Right ventricle myocardium inferior (tissue), 1 donor: Measurements from ENCODE around the gene PADI3. TPM values are rescaled to one million over a fixed set of nuclear protein-coding genes. Genes with fewer than 3 reads are reported as not detected.
"Not testable (repeated sequence)": the region's sequence is repeated elsewhere in the genome, so short reads cannot be mapped to it uniquely, and the experiment has no call there.

Experiments
- ATAC-seq: fragments of 200-7000 bp; cut with Tn5 transposase; one replicate; pipeline ENCODE4 v1.9.1; 2020; ENCODE audit warnings: mild to moderate bottlenecking, moderate library complexity
- DNase-seq: peaks from one replicate; pipeline ENCODE4 v3.0.0; 2021; ENCODE audit errors: missing footprints
- intact Hi-C: fragments of 100-400 bp; cut with DNase I; formaldehyde crosslinking; loops from one replicate; pipeline ENCODE4 v1.11.0; 2022
- total RNA-seq: library from RNA; stranded (reverse); fragmentation: NEBNext Ultra II Directional; extraction: Animal tissue kit (Norgen Biotek cat#: 25700); gene quantifications from one replicate; pipeline ENCODE4 v1.2.1, GENCODE V29; 2021
- donor health status: DM: no; HTN: yes; CAD: no; lungs with severe emphysema.

PADI3 gene
- total RNA-seq, 1 donor from 2014 or later = not detected

GRCh38 chr1:17235135-17235885, 13.6 kb upstream of the PADI3 start:
- DNase-seq = peak; percentile 20
- intact Hi-C loops = loop anchor here (5.0 kb wide), 1 partner anchor 283 kb away; no protein-coding TSS in a partner anchor
- ATAC-seq = no peak

- ATAC-seq (peak; percentile 76), DNase-seq (peak; percentile 91)
- intact Hi-C loops = loop anchor here (1.0 to 5.0 kb wide), 3 partner anchors 112 to 285 kb away; no protein-coding TSS in a partner anchor
These were observed 11.9 kb upstream of the PADI3 start for GRCh38 chr1:17236779-17237560.

- no peak for DNase-seq
- no peak for ATAC-seq
- intact Hi-C loops = loop anchor here (1.0 to 5.0 kb wide), 3 partner anchors 112 to 285 kb away; no protein-coding TSS in a partner anchor
These were observed 11.4 kb upstream of the PADI3 start for GRCh38 chr1:17237561-17237903.

- DNase-seq = no peak
- ATAC-seq = no peak
- intact Hi-C loops = loop anchor here (5.0 kb wide), 1 partner anchor 287 kb away; no protein-coding TSS in a partner anchor
These were observed 9.5 kb upstream of the PADI3 start for GRCh38 chr1:17239420-17239819.

GRCh38 chr1:17241011-17241779, 7.7 kb upstream of the PADI3 start:
- peak; percentile 33 for DNase-seq

GRCh38 chr1:17241780-17242074, 7.2 kb upstream of the PADI3 start:
- intact Hi-C loops, DNase-seq, ATAC-seq: not testable (repeated sequence)

More at GRCh38 chr1:17241011-17241779, 7.7 kb upstream of the PADI3 start:
- intact Hi-C loops, ATAC-seq: not testable (repeated sequence)

GRCh38 chr1:17243274-17243673, 5.6 kb upstream of the PADI3 start:
- no peak for DNase-seq
- no peak for ATAC-seq
- intact Hi-C loops = no loop called here

GRCh38 chr1:17244821-17245740, 3.8 kb upstream of the PADI3 start:
- peak; percentile 22 for DNase-seq
- intact Hi-C loops = no loop called here
- ATAC-seq = no peak

- intact Hi-C loops = no loop called here
- ATAC-seq (no peak), DNase-seq (no peak)
These were observed 3.0 kb upstream of the PADI3 start for GRCh38 chr1:17245816-17246325.

GRCh38 chr1:17246971-17247370, 1.9 kb upstream of the PADI3 start:
- no peak for DNase-seq
- intact Hi-C loops = no loop called here
- no peak for ATAC-seq

GRCh38 chr1:17250601-17251000, 1.7 kb downstream of the PADI3 start:
- DNase-seq (no peak), ATAC-seq (no peak)
- intact Hi-C loops = no loop called here

- DNase-seq (no peak), ATAC-seq (no peak)
- intact Hi-C loops = no loop called here
These were observed 2.3 kb downstream of the PADI3 start for GRCh38 chr1:17251246-17251645.

- no peak for ATAC-seq
These were observed 2.9 kb downstream of the PADI3 start for GRCh38 chr1:17251701-17252376.

GRCh38 chr1:17255336-17255735, 6.4 kb downstream of the PADI3 start:
- intact Hi-C loops = no loop called here
- DNase-seq = no peak
- no peak for ATAC-seq

More at GRCh38 chr1:17251701-17252376, 2.9 kb downstream of the PADI3 start:
- no peak for DNase-seq
- intact Hi-C loops = no loop called here

- intact Hi-C loops = no loop called here
- no peak for ATAC-seq
- DNase-seq = no peak
These were observed 9.3 kb downstream of the PADI3 start for GRCh38 chr1:17258116-17258757.

- DNase-seq (no peak), ATAC-seq (no peak)
- intact Hi-C loops = no loop called here
These were observed 9.8 kb downstream of the PADI3 start for GRCh38 chr1:17258758-17259130.

GRCh38 chr1:17259233-17259873, 10.5 kb downstream of the PADI3 start:
- ATAC-seq = no peak
- intact Hi-C loops = no loop called here

More at GRCh38 chr1:17259233-17259873, 10.5 kb downstream of the PADI3 start:
- DNase-seq = no peak
